ENCODE data around the gene KHDRBS1. TPM values are rescaled to one million over a fixed set of nuclear protein-coding genes. Genes with fewer than 3 reads are reported as not detected.
A peak's percentile ranks its signal among the peaks of the same experiment; 100 is the strongest.

KHDRBS1 gene
- total and polyA plus RNA-seq, 9 of the 15 experiments (the other 6 are each of a cell fraction or from before 2014, with no cell fraction given): 48.4 to 257 (median 114) TPM

GRCh38 chr1:32014948-32015273 is 1.2 kb downstream of the KHDRBS1 start (continued):
- TF ChIP-seq SMARCA5 (IDR thresholded peaks at IDR 0.05): peak; percentile 9; the same call in 1 of the 2 replicates
- TF ChIP-seq SMAD2 (IDR thresholded peaks at IDR 0.05; ENCODE audit: low read depth, low read length): no peak
- peak; percentile 11; the same call in 1 of the 2 replicates for TF ChIP-seq SMARCE1 (IDR thresholded peaks at IDR 0.05)
- no peak for TF ChIP-seq MCM2 (IDR thresholded peaks at IDR 0.05; ENCODE audit: low read depth)
- no peak for TF ChIP-seq NFXL1 (CRISPR knock-in tag; IDR thresholded peaks at IDR 0.05)
- TF ChIP-seq ELF4 (CRISPR knock-in tag; IDR thresholded peaks at IDR 0.05): no peak
- no peak for TF ChIP-seq GTF2B (IDR thresholded peaks at IDR 0.05; ENCODE audit: extremely low read depth, insufficient read length)
- TF ChIP-seq NR1H2 (CRISPR knock-in tag; IDR thresholded peaks at IDR 0.05): 0 out of 2 replicates have a peak, but pooled peaks have one; percentile 57
- TF ChIP-seq, protein P1, sequence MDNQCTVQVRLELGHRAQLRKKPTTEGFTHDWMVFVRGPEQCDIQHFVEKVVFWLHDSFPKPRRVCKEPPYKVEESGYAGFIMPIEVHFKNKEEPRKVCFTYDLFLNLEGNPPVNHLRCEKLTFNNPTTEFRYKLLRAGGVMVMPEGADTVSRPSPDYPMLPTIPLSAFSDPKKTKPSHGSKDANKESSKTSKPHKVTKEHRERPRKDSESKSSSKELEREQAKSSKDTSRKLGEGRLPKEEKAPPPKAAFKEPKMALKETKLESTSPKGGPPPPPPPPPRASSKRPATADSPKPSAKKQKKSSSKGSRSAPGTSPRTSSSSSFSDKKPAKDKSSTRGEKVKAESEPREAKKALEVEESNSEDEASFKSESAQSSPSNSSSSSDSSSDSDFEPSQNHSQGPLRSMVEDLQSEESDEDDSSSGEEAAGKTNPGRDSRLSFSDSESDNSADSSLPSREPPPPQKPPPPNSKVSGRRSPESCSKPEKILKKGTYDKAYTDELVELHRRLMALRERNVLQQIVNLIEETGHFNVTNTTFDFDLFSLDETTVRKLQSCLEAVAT (IDR thresholded peaks at IDR 0.05): no peak
- TF ChIP-seq ZNF41 (CRISPR knock-in tag; conservative IDR thresholded peaks at IDR 0.05): no peak
- TF ChIP-seq CEBPG (CRISPR knock-in tag; IDR thresholded peaks at IDR 0.05): peak; percentile 49; the same call in 1 of the 2 replicates
- TF ChIP-seq CEBPG (tag; conservative IDR thresholded peaks at IDR 0.05 in 1 of 2, IDR thresholded peaks at IDR 0.05 in 1 of 2): no peak
- TF ChIP-seq CBFB (CRISPR knock-in tag; IDR thresholded peaks at IDR 0.05): 0 out of 2 replicates have a peak, but pooled peaks have one; percentile 2

Data from K562 (cell line).